ENCODE results near the gene ADCK1. TPM values are rescaled to one million over a fixed set of nuclear protein-coding genes. Genes with fewer than 3 reads are reported as not detected.

ADCK1 gene
- polyA plus RNA-seq, 1 experiment = 7.3 TPM

GRCh38 chr14:77843195-77843594 lies 43.3 kb downstream of the ADCK1 start:
- CTCF ChIA-PET = interaction anchor here (4.5 kb wide), 1 partner anchor 19 kb away, joined by 22 read pairs; no protein-coding TSS in a partner anchor
- DNase-seq (ENCODE audit: low read depth) = no peak
- Histone ChIP-seq H3K27me3 (ENCODE audit: control insufficient read depth, insufficient read depth, low read length) (no peaks in the 10 kb centered on the region), H3K36me3 (ENCODE audit: control insufficient read depth, insufficient read depth, low read length) (no peaks in the 10 kb centered on the region), H3K4me3 (ENCODE audit: low read depth, low read length) (no peak overlapping the region)
- POLR2A ChIA-PET = no interaction called here
- TF ChIP-seq CTCF (IDR thresholded peaks at IDR 0.05; ENCODE audit: insufficient read depth, low read depth, low read length) = no peak

- ChIA-PET CTCF (interaction anchor here (4.5 kb wide), 1 partner anchor 18 kb away, joined by 22 read pairs; no protein-coding TSS in a partner anchor), POLR2A (no interaction called here)
- no peak for DNase-seq (ENCODE audit: low read depth)
- Histone ChIP-seq H3K4me3 (ENCODE audit: low read depth, low read length) (no peak overlapping the region), H3K36me3 (ENCODE audit: control insufficient read depth, insufficient read depth, low read length) (no peaks in the 10 kb centered on the region), H3K27me3 (ENCODE audit: control insufficient read depth, insufficient read depth, low read length) (no peaks in the 10 kb centered on the region)
- no peak for TF ChIP-seq CTCF (IDR thresholded peaks at IDR 0.05; ENCODE audit: insufficient read depth, low read depth, low read length)
Observed at GRCh38 chr14:77843651-77844050, 43.7 kb downstream of the ADCK1 start.

GRCh38 chr14:77844802-77845201 lies 44.9 kb downstream of the ADCK1 start:
- POLR2A ChIA-PET = no interaction called here

GRCh38 chr14:77848031-77848430 lies 48.1 kb downstream of the ADCK1 start:
- H3K36me3 ChIP-seq (ENCODE audit: control insufficient read depth, insufficient read depth, low read length) = no peaks in the 10 kb centered on the region
- POLR2A ChIA-PET = no interaction called here
- no peak for TF ChIP-seq CTCF (IDR thresholded peaks at IDR 0.05; ENCODE audit: insufficient read depth, low read depth, low read length)
- no peaks in the 10 kb centered on the region for H3K27me3 ChIP-seq (ENCODE audit: control insufficient read depth, insufficient read depth, low read length)
- CTCF ChIA-PET = no interaction called here
- H3K4me3 ChIP-seq (ENCODE audit: low read depth, low read length) = no peak overlapping the region
- no peak for DNase-seq (ENCODE audit: low read depth)

More at GRCh38 chr14:77844802-77845201, 44.9 kb downstream of the ADCK1 start:
- TF ChIP-seq CTCF (IDR thresholded peaks at IDR 0.05; ENCODE audit: insufficient read depth, low read depth, low read length) = no peak
- CTCF ChIA-PET = interaction anchor here (4.5 kb wide), 1 partner anchor 17 kb away, joined by 22 read pairs; no protein-coding TSS in a partner anchor
- H3K36me3 ChIP-seq (ENCODE audit: control insufficient read depth, insufficient read depth, low read length) = no peaks in the 10 kb centered on the region
- no peak for DNase-seq (ENCODE audit: low read depth)
- no peak overlapping the region for H3K4me3 ChIP-seq (ENCODE audit: low read depth, low read length)
- no peaks in the 10 kb centered on the region for H3K27me3 ChIP-seq (ENCODE audit: control insufficient read depth, insufficient read depth, low read length)

- ChIA-PET CTCF (interaction anchor here (0.7 to 2.8 kb wide), 2 partner anchors 12 to 14 kb away, joined by 3 to 13 read pairs; no protein-coding TSS in a partner anchor), POLR2A (no interaction called here)
- Histone ChIP-seq H3K36me3 (ENCODE audit: control insufficient read depth, insufficient read depth, low read length) (no peaks in the 10 kb centered on the region), H3K4me3 (ENCODE audit: low read depth, low read length) (no peak overlapping the region), H3K27me3 (ENCODE audit: control insufficient read depth, insufficient read depth, low read length) (no peaks in the 10 kb centered on the region)
- no peak for TF ChIP-seq CTCF (IDR thresholded peaks at IDR 0.05; ENCODE audit: insufficient read depth, low read depth, low read length)
- DNase-seq (ENCODE audit: low read depth) = no peak
Observed at GRCh38 chr14:77849711-77850110, 49.8 kb downstream of the ADCK1 start.

Data from BJ (cell line).